Fibroblast of lung (primary cell): ENCODE data around the gene FAM20C.
"Not testable (repeated sequence)": the region's sequence is repeated elsewhere in the genome, so short reads cannot be mapped to it uniquely, and the experiment has no call there.

Source experiments
- CTCF ChIP-seq, 2 donors: IDR thresholded peaks in 1 of 2; conservative IDR thresholded peaks in 1 of 2; 1 replicate in 1 of 2; 2 replicates in 1 of 2; pipeline ENCODE4 v1.5.1; 2011 to 2012; ENCODE audit warnings: low read length in 2 of 2, control low read depth in 1 of 2, inconsistent platforms in 1 of 2, low read depth in 1 of 2, mild to moderate bottlenecking in 1 of 2
- EZH2 ChIP-seq: IDR thresholded peaks from 2 replicates; pipeline ENCODE4 v1.5.1; 2012; ENCODE audit warnings: low read length, control low read depth, mild to moderate bottlenecking; ENCODE audit errors: missing control alignments

DNA sequence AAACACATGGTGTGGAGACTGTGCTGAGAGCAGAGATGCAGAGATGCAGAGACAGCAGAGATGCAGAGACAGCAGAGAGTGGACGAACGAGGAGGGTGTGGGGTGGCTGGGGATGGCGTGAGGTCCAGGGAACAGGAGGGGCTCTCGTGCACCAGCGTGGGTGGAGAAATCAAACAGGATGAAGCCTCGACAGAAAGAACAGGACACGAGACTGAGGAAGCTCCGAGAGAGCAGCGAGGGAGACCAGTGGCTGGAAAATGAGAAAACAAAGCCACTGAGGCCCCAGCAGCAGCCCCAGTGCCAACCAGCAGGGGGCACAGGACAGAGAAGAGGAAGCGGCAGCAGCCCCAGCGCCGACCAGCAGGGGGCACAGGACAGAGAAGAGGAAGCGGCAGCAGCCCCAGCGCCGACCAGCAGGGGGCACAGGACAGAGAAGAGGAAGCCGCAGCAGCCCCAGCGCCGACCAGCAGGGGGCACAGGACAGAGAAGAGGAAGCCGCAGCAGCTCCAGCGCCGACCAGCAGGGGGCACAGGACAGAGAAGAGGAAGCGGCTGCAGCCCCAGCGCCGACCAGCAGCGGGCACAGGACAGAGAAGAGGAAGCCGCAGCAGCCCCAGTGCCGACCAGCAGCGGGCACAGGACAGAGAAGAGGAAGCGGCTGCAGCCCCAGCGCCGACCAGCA is 70.4 kb downstream of the FAM20C start:
- TF ChIP-seq CTCF (conservative IDR thresholded peaks at IDR 0.05 in 1 of 2, IDR thresholded peaks at IDR 0.05 in 1 of 2; ENCODE audit: low read depth in 1 of 2, low read length in 2 of 2), result peak in 1 of 2 donors; percentile 26
- not testable (repeated sequence) for TF ChIP-seq EZH2
